ENCODE measurements around the gene ELK4.

Gene ELK4

GRCh38 chr1:205581321-205581980 lies 50.4 kb downstream of the ELK4 start:
- DNase-seq (ENCODE audit: low read depth), result no peak

- DNase-seq (ENCODE audit: low read depth), result no peak
Measured at GRCh38 chr1:205580923-205581180, 51.0 kb downstream of the ELK4 start.

GRCh38 chr1:205580140-205580922 lies 51.5 kb downstream of the ELK4 start:
- no peak for DNase-seq (ENCODE audit: low read depth)

GRCh38 chr1:205579711-205580110 lies 52.1 kb downstream of the ELK4 start:
- DNase-seq (ENCODE audit: low read depth), result no peak

GRCh38 chr1:205578780-205579571 lies 52.8 kb downstream of the ELK4 start:
- DNase-seq (ENCODE audit: low read depth), result no peak

GRCh38 chr1:205577874-205578658 lies 53.7 kb downstream of the ELK4 start:
- no peak for DNase-seq (ENCODE audit: low read depth)

GRCh38 chr1:205576805-205577761 lies 54.7 kb downstream of the ELK4 start:
- DNase-seq (ENCODE audit: low read depth), result no peak

- no peak for DNase-seq (ENCODE audit: low read depth)
Measured at GRCh38 chr1:205576011-205576410, 55.8 kb downstream of the ELK4 start.

- DNase-seq (ENCODE audit: low read depth), result no peak
Measured at GRCh38 chr1:205575294-205575885, 56.4 kb downstream of the ELK4 start.

GRCh38 chr1:205572421-205572820 lies 59.4 kb downstream of the ELK4 start:
- DNase-seq (ENCODE audit: low read depth), result no peak

- no peak for DNase-seq (ENCODE audit: low read depth)
Measured at GRCh38 chr1:205571747-205572146, 60.1 kb downstream of the ELK4 start.

GRCh38 chr1:205570796-205571537 lies 60.8 kb downstream of the ELK4 start:
- DNase-seq (ENCODE audit: low read depth), result no peak

- no peak for DNase-seq (ENCODE audit: low read depth)
Measured at GRCh38 chr1:205570173-205570501, 61.7 kb downstream of the ELK4 start.

- no peak for DNase-seq (ENCODE audit: low read depth)
Measured at GRCh38 chr1:205569411-205570172, 62.2 kb downstream of the ELK4 start.

- no peak for DNase-seq (ENCODE audit: low read depth)
Measured at GRCh38 chr1:205568469-205569361, 63.1 kb downstream of the ELK4 start.

- DNase-seq (ENCODE audit: low read depth), result no peak
Measured at GRCh38 chr1:205568135-205568468, 63.7 kb downstream of the ELK4 start.

GRCh38 chr1:205567716-205568115 lies 64.1 kb downstream of the ELK4 start:
- no peak for DNase-seq (ENCODE audit: low read depth)

- DNase-seq (ENCODE audit: low read depth), result no peak
Measured at GRCh38 chr1:205565799-205566198, 66.0 kb downstream of the ELK4 start.
